Ammon's horn (tissue), 1 donor: ENCODE results near the gene CYTH3.

Experiments
- DNase-seq: peaks from one replicate; pipeline ENCODE4 v3.0.0-alpha.2; 2016; ENCODE audit warnings: low spot score

The CYTH3 gene

DNA sequence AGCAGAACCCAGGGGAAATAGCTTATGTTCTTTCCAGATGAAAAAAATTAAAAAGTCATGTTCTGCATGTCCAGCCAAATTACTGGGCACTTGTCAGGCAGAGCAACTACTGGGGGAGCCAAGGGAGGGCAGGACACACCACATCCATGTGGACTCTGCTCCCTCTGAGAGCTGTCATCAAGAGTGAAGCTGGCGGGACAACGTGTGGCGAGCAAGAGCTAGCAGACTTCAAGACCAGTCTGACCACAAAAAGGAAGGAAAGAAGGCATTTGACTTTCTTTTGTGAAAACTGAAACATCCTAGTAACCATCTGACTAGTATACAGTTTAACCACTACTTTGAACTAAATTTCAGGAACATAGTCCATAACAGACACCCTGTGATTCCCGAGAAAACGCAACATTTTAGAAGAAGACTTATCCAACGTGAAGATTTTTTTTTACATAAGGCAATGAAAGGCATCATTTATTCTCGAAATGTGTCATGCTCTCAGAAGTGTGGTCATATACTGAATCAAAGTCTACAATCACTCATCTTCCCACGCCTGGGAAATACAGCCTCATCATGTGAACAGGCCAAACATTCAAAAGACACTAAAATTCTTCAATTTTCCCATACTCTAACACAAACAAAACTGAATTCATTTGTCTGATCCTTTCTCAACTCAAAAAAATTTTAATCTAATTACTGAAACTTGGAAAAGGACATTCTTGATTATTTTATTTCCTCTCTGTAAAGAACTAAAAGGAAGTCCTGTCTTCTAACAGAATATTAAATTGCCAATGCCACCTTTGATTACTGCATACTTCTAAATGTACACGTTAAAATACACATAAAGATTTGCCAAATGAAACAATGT, 15.5 kb downstream of the CYTH3 start:
- DNase-seq: peak; percentile 51

DNA sequence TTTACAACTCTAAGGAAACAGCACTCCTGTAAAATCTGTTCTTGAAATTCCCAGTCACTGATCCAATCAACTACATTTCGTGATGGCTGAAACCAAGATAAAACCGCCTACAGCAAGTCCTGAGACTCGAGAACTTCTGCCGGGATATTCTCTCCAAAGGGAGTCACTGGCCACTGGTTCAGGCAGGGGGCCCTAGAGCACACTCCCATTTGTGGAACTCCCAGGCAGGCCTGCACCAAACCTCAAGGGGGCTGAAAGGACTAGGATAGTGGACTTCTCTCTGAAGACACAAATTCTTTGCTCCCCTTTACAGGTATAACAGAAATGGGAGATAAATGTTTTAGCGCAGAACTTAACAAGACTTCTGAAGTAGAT, 16.3 kb downstream of the CYTH3 start:
- DNase-seq: no peak

DNA sequence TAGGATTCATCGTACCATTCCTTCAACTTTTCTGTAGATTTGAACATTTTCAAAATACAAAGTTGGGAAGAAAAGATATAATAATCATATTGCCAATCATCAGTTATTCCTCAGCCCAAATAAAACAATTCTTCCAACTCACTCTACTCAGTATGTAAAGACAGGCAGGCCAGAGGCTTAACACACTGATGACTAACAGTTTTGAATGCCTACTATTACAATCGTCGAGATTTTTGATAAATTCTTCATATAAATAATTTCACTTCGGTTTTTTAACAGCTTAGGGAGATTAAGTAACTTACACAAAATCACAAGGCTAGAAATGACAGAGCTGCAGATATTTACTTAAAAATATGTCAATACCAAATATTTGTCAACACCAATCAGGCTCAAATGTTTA, 17.6 kb downstream of the CYTH3 start:
- DNase-seq: no peak

DNA sequence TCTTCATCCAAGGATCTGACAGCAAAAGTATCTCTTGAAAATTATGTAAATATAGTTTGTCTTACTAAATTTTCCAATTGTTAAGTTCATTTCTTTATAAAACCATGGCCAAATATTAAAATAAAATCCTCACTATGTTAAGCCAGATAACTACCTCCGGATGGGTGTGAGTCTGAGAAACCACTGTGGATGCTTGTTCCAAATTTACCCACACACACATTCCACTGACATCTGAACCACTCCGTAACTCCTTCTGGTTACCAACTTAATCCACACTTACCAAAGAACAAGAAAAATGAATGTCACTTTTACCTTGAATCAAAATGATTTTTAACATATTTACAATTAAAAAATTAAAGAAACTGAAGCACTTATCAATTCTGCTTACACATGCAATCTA, 19.7 kb downstream of the CYTH3 start:
- DNase-seq: no peak

DNA sequence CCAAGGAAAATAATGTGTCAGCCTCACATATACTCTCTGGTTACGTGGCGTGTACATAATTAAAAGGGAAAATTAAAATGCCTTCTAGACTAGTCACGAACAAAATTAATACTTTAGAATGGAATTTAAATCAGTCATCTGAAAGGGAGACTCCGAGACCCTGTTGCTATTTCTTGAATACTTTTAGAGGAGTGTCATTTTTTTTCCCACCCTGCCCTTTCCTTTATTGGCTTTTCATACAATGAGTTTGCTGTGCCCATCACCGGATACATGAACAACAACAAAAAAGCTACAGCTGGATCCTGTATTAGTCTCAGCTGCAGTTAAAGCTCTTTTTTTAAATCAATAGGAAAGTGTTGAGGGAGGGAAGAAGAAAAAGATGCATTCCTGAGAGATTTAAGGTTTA, 20.1 kb downstream of the CYTH3 start:
- no peak for DNase-seq

DNA sequence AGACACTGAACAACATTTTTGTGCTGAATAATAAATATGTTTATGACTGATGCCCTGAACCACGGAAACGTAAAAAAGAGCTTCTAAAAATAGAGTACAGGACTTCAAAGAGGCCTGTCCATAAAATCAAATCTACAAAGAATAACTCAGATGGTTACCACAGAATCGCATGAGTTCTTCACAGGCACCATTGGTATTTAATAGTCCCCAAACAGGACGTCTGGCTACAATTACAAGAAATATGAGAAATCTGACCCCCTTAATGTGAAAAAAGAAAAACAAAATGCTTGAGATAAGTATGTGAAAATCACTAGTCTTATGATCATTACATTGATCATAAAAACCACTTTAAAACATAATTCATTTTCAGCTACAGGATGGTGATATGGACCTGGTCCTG, 20.8 kb downstream of the CYTH3 start:
- DNase-seq: no peak

DNA sequence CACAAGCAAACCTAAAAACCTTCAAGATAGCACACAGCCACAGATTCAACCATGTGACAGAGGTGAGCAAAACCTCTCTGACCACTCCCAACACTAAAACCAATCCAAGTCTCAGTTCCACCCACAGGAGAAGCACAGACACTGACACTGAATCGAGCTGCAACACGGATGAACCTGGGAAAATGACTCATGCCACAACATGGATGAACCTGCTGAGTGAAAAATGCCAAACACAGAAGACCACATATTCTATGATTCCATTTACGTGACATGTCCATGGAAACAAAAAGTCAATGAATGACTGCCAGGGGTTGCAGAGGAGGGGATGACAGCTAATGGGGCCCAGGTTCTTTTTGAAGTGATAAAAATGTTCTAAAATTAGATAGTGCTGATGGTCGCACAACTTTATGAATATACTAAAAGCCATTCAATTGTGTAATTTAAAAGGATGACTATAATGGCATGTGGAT, 22.0 kb downstream of the CYTH3 start:
- no peak for DNase-seq

DNA sequence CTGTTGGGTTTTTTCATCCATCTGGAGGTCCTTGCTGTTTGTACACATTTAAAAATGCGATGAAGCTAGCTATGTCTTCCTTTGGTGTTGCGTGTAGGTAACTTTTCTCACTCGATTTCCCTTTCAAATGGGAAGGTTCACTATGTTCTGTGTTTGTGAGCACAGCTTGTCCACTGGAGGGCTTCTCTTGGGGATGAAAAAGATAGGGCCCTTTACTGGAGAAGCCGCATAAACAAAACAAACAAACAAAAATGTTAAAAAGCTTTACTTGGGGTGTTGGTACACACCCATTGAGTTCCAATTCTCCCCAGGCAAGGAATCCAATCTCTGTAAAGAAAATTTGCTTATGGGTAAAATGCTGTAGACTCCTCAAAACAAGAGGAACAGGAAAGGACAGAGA, 23.4 kb downstream of the CYTH3 start:
- no peak for DNase-seq

DNA sequence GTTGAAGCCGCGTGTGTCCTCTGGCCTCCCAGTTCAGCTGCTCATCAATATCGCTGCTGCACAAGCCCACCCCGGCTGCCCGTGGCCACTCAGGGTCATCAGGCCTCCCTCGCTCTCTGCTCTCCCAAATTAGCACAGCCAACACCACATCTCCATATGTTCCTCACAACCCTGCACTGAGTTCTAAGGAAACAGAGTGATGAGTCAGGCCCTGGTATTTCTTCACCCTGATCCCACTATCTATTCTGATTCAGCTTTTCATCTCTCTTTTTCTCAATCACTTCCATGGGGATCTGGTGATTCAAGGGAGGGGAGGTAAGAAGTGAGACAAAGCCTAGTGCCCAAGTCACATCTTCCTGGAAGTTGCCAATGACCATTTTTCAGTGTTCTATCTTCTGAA, 23.8 kb downstream of the CYTH3 start:
- no peak for DNase-seq

DNA sequence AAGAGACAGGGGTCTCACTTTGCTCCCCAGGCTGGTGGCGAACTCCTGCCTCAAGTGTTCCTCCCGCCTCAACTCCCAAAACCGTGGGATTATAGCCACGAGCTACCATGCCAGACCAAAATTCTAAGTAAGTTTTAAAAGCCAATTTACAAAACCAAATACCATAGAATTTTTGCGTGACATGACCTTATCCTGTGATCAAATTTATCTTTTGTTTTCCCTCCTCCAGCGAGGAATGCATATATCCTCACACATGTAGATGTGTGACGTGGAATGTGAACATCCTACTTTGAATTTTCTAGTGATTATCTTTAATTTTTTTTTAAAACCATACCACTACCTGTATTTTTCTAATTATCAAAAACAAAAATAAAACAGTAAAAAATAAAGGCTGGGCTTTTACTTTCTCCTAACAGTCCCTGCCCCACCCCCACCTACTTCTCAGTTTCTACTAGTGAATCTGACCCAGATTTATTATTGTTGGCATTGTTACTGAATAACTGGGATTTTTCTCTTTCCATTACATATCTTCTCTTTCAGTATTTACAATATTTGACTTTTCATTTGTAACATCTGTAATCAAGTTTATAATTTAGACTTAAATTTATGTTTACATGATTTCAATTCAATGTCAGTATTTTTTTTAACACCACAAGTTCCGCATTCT, 26.0 kb downstream of the CYTH3 start:
- DNase-seq: no peak

DNA sequence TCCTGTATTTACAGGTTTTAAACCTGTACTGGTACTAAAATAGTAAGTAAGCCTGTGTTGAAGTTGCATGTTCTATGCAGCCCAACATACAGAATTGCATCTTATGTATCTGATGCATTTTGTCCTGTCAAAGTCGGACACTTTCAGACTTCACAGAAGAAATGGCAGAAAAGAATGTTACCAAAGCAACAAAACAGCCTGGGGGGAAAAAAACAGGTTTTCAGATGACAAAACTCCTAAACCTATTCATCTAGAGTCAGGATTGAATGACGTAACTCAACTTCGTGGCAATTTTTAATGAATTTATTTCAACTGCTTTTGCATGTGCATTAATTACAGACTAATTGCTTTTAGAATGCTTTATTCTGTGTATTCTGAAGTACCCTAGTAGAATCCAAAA, 28.4 kb downstream of the CYTH3 start:
- DNase-seq: no peak

DNA sequence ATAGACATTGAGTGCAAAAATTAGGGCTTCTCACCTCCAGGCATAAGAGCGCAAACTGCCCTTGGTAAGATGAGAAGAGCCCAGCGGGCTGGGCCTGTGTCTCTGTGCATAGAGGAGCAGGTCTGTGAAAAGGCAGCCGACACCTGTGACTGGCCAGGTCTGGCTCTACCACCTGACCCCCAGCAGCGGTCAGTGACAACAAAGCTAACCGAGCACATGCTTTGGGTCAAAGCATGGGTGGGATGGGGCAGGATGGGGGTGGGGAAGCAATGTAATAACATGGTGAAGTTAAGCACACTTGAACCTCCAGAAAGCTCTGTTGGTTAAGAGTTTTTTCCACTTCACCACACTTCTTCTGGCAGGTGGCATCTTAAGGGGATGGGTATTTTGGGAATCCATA, 29.3 kb downstream of the CYTH3 start:
- DNase-seq: no peak

DNA sequence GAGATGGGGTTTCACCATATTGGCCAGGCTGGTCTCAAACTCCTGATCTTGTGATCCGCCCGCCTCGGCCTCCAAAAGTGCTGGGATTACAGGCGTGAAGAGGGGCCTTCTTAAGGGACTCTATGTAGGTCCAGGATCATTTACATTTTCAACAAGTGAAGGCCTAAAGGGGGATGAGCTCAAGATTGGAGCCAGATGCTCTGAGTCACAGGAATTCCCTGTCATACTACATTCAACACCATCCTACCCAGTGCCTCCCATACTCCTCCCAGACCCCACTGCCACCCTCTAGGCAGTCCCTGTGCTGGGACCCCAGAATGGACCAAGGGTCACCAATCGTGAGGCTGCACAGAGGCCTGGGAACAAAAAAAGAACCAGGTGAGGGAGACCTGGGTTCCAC, 29.9 kb downstream of the CYTH3 start:
- DNase-seq: no peak

DNA sequence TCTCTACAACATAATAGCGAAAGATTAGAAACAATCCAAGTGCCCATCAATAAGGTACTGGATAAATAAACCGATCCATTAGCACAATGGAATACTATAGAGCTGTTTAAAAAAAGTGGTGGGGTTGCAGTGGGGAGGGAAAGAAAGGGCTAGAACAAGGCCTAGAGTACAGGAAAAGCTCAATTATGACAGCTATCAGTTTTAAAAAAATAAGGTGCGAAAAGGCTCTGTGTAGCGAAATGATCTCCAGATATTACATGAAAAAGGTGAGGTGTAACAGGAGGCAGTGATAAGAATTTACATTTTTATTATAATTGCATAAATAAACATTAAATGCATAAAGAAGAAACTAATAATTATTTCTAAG, 30.8 kb downstream of the CYTH3 start:
- DNase-seq: no peak

DNA sequence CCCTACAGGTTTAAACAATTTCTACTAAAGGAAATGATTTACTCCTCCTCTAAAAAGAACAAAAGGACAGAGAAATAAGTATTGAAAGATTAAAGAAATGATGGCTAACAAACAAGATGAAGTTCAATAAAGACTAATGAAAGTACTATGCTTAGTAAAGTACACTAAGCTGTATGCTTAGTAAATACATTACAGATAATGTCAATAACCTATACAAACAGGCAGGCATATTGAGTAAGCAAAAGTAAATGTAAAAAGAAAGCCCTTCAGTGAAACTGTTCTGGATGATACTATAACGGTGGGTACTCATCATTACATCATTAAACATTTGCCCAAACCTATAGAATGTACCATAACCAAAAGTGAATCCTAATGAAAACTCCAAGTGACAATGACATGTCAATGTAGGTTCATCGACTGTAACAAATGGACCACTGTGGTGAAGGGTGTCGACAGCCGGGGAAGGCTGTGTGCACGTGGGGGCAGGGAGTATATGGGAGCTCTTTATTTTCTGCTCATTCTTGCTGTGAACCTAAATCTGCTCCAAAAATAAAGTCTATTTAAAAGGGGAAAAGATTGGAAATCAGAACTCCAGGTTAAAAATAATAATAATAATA, 34.0 kb downstream of the CYTH3 start:
- DNase-seq: no peak

DNA sequence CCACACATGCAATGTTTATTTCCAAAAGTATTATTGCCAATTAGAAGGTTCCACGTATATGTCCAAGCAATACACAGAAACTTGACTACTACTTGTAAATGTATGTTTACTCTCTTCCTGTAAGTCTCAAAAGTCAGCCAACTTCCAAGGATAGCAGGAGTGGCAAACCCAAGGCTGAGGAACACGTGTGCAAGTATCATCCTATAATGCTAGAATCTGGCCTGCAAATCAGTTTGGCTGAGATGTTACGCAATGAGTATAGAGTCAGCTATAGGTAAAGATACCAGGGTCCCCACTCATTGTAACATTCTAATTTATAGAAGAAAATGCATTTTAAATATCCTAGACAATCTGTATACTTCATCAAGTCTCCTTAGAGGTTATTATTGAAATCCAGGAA, 34.7 kb downstream of the CYTH3 start:
- no peak for DNase-seq

DNA sequence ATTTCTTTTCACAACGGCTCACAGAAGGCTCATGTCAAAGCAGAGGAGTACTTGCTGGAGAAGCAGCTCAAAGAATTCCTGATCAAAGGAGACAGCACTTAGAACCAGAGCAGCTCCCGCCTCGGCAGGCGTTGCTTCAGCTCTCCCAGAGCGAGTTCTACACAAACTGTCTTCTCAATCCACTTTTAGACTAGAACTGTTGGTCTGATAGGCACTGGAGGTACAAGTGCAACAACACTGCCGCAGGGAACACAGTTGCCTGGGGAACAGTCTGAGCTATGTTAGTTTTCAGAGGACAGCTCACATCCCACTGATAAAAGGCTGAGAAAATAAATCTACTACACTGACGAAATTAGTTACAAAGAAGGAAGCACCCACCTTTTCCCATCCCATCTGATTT, 35.4 kb downstream of the CYTH3 start:
- DNase-seq: peak; percentile 55

DNA sequence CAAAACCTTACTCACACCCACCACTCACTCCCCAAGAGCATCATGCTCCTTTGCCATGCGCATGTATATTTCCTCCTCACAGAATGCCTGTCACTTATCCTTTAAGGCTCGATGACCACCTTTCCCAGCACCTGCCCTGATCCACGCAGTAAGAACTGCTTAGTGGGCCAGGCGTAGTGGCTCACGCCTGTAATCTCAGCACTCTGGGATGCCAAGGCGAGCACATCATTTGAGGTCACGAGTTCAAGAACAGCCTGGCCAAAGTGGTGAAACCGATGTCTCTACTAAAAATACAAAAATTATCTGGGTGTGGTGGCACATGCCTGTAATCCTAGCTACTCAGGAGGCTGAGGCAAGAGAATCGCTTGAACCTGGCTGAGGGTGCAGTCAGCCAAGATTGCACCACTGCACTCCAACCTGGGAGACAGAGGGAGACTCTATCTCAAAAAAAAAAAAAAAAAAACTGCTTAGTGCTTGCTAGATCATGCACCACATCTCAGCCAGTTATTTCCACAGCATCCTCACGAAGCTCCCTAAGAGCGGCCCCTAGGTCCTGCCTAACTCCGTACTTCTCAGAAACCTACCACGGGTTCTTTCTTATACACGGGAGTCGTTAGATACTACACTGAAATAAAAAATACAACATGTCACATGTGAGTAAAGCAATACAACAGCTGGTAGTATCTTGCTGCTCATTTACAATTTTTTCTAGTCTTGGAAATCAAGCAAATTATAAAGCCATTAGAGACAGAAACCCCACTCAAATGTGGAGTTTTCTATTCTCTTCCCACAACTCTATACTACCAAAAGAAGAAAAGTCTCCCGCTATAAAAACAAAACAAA, 37.2 kb downstream of the CYTH3 start:
- DNase-seq: no peak

DNA sequence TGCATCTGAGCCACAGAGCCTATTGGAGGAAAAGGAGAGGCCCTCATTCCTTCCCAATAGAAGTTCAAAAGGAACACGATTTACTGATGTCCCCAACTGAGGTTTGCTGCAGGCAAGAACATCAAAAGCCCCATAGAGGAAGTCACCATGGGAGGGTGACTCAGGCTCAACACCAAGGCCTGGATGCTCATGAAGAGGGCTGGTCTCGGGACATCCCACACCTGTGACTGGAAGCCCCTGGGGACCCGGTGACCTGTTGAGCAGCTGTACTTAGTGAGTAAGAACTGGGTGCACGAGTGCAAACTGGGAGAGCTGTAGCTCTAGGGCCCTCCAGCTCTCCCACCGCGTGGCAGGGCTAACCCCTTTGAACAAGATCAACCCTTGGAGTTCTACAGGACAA, 38.0 kb downstream of the CYTH3 start:
- DNase-seq: no peak

DNA sequence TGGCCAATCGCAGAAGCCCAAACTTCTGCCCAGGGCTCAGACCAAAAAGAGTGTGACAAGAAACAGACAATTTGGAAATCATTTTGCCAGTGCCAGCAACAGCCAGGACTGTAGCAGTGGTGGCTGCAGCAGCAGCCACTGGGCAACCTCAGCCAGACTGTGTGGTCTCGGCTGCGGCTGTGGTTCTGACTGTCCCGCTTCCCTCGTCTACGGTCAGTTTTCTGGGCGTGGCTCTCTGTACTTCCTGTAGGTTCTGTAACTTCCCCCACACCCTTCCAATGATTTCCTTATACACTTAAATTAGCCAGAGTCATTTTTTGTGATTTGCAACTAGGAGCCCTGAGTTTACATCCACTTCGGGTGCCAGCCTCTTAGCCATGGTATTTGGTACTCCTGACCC, 39.9 kb downstream of the CYTH3 start:
- peak; percentile 33 for DNase-seq

DNA sequence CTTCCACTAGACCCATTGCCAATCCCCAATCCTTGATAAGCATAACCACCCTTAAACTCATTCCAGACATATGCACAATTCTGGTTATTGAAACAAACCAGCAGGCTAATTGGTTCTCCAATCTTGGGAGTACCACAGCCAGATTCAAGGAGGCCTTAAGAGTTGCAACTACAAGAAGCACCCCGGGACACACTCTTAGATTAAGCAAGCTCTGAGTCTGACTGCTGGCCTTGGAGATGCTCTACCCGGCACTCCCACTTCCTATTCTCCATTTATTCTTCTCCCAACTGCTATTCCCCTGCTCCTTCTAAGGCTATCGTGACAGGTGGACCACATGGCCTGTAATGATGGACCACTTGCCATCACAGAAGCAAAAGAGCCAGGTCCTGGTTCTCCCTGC, 40.3 kb downstream of the CYTH3 start:
- DNase-seq: no peak

DNA sequence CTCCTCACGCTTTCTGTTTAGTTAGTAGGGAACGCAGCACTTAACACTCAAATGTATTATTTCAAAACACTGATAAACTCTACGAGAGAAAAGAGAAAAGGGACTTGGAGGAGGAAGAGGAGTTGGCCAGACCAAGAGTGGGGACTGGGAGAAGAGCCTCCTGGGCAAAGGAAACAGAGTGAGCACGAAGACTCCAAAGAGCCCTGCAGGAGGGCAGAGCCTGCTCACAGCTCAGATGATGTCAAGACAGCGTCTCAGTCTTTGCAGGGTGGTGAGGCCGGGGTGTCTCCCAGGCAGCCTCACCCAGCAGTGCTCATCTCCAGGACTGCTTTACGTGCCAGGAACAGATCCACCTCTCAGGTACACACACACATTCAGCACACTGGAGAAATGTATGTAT, 41.2 kb downstream of the CYTH3 start:
- no peak for DNase-seq
